ENCODE data around the gene ERBB3.

Gene ERBB3

GRCh38 chr12:56079723-56080555, at the start of gene ERBB3:
ERBB3 (plus strand) TSS chr12:56080165; CDS start chr12:56080301, 136 bp downstream.
- TF ChIP-seq CTCF (IDR thresholded peaks at IDR 0.05; ENCODE audit: low read depth, low read length, missing control alignments): no peak
- H3K4me3 ChIP-seq (ENCODE audit: low read depth, low read length): peak within 1 kb of the TSS; percentile 52
- DNase-seq (ENCODE audit: low read depth): peak; percentile 15
- in situ Hi-C loops (cut with HindIII; ENCODE audit: low sequenced_read_pairs): no loop called here

- no peak for DNase-seq (ENCODE audit: low read depth)
- in situ Hi-C loops (cut with HindIII; ENCODE audit: low sequenced_read_pairs): loop anchor here (10.0 kb wide), 1 partner anchor 57 kb away; the partner anchor contains the start of gene RAB5B
- no peak for TF ChIP-seq CTCF (IDR thresholded peaks at IDR 0.05; ENCODE audit: low read depth, low read length, missing control alignments)
- H3K4me3 ChIP-seq (ENCODE audit: low read depth, low read length): no peak overlapping the region
Observed at GRCh38 chr12:56031987-56032386, 48.0 kb upstream of the ERBB3 start.

GRCh38 chr12:56034586-56035332, 45.2 kb upstream of the ERBB3 start:
- DNase-seq (ENCODE audit: low read depth): no peak
- TF ChIP-seq CTCF (IDR thresholded peaks at IDR 0.05; ENCODE audit: low read depth, low read length, missing control alignments): no peak
- no peak overlapping the region for H3K4me3 ChIP-seq (ENCODE audit: low read depth, low read length)
- in situ Hi-C loops (cut with HindIII; ENCODE audit: low sequenced_read_pairs): loop anchor here (10.0 kb wide), 1 partner anchor 60 kb away; the partner anchor contains the start of gene RAB5B

GRCh38 chr12:56037161-56037560, 42.8 kb upstream of the ERBB3 start:
- in situ Hi-C loops (cut with HindIII; ENCODE audit: low sequenced_read_pairs): loop anchor here (10.0 kb wide), 1 partner anchor 62 kb away; the partner anchor contains the start of gene RAB5B
- H3K4me3 ChIP-seq (ENCODE audit: low read depth, low read length): no peak overlapping the region
- no peak for DNase-seq (ENCODE audit: low read depth)
- TF ChIP-seq CTCF (IDR thresholded peaks at IDR 0.05; ENCODE audit: low read depth, low read length, missing control alignments): no peak

GRCh38 chr12:56038022-56038655, 41.8 kb upstream of the ERBB3 start:
- in situ Hi-C loops (cut with HindIII; ENCODE audit: low sequenced_read_pairs): loop anchor here (10.0 kb wide), 1 partner anchor 63 kb away; the partner anchor contains the start of gene RAB5B
- no peak for TF ChIP-seq CTCF (IDR thresholded peaks at IDR 0.05; ENCODE audit: low read depth, low read length, missing control alignments)
- no peak overlapping the region for H3K4me3 ChIP-seq (ENCODE audit: low read depth, low read length)
- DNase-seq (ENCODE audit: low read depth): no peak

- no peak for DNase-seq (ENCODE audit: low read depth)
- no peak for TF ChIP-seq CTCF (IDR thresholded peaks at IDR 0.05; ENCODE audit: low read depth, low read length, missing control alignments)
- H3K4me3 ChIP-seq (ENCODE audit: low read depth, low read length): no peak overlapping the region
- in situ Hi-C loops (cut with HindIII; ENCODE audit: low sequenced_read_pairs): no loop called here
Observed at GRCh38 chr12:56040151-56040550, 39.8 kb upstream of the ERBB3 start.
